Fibroblast of skin of right biceps (primary cell): Measurements from ENCODE around the gene NFIB.

ENCODE experiments used
- DNase-seq: peaks from one replicate; pipeline ENCODE4 v3.0.0-alpha.2; 2013

The NFIB gene

DNA sequence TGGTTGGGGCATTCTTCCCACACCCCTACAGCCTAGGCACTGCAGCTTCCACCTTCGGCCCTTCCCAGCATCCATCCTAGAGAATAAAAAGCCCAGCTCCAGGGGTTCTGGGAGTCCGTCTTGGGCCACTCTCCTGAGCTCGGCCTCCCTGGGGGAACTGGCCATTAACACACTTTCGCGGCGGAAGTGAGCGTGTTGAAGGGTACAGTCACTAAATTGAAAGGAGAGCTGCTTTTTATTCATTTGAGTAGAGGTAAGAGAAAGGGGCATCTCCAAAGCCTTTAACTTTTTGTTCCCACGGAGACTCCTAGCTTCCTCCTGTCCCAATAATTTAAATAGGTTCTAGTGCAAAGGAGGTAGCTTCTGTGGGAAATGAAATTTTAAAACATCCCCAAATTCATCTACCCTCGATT is 31.0 kb upstream of the NFIB start:
- DNase-seq: no peak

DNA sequence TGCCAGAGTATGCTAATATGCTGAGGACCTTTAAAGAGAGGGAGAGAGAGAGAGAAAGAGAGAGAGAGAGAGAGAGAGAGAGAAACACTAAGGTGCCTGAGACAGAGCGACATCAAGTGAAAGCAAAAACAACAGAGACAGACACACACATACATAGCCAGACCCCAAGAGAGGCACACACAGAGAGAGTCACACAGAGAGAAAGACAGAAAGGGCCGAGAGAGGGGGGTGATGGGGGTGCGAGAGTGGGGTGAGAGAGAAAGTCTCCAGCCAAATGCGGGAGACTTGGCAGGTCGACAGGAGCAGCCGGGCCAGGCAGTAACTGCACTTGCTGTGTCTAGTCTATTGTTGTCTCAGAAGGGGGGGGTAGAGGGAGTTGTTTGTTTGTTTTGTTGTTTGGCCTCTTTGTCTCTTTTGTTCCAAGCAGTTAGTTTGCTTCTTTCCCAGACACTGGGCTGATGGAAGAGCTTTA is 30.1 kb upstream of the NFIB start:
- DNase-seq: no peak

GRCh38 chr9:14343261-14344031 is 29.5 kb upstream of the NFIB start:
- DNase-seq: no peak

DNA sequence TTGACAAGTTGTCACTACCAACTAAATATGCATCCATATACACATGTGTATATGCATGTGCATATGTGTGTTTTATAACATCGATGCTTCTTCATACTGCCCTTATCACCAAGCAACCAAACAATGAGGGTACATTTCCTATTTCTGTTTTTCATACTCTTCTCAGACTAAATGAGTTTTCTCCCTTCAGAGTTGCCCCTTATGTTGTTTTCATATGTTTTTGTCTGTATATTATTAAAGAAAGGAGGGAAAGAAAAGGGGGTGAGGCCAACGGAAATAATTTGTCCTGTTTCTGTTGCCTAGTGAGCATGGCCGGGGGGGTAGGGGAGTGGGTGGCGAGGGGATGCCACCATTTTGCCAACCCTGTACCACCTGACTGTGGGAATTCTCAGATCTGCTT is 28.8 kb upstream of the NFIB start:
- DNase-seq: no peak

- DNase-seq: no peak
Observed at GRCh38 chr9:14341437-14342122, 27.6 kb upstream of the NFIB start.

- DNase-seq: no peak
Observed at GRCh38 chr9:14340994-14341393, 27.1 kb upstream of the NFIB start.

DNA sequence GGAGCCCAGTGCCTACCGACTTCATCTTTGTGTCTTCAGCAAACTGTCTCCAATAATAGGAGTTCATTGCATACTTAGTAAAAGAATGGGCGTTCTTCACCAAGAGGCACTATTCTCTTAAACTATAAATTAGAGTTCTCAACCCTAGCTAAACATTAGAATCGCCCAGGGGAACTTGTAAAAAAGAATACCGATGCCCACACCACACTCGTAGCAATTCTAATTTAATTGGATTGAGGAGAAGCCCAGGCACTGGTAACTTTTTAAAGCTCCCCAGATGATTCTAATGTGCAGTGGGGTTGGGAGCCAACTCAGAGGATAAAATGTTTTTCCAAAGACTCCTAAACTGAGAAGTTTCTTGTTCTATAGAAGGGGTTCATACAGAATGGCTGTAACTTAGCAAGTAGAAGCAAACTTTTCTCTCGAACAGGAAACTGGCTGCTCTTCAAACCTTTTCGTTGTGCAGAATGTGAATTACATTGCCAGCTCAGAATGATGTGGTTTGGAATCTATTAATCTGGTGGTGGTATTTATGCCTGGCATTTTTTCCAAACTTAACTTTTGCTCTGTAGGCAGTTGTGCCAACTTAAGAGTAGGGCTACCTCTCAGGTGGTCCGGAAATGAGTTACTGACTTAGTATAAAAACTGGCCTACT is 26.4 kb upstream of the NFIB start:
- DNase-seq: no peak

GRCh38 chr9:14339746-14340145 is 25.8 kb upstream of the NFIB start:
- no peak for DNase-seq

GRCh38 chr9:14337615-14338014 is 23.7 kb upstream of the NFIB start:
- DNase-seq: no peak

- no peak for DNase-seq
Observed at GRCh38 chr9:14336244-14336643, 22.3 kb upstream of the NFIB start.

GRCh38 chr9:14331120-14331519 is 17.2 kb upstream of the NFIB start:
- no peak for DNase-seq

DNA sequence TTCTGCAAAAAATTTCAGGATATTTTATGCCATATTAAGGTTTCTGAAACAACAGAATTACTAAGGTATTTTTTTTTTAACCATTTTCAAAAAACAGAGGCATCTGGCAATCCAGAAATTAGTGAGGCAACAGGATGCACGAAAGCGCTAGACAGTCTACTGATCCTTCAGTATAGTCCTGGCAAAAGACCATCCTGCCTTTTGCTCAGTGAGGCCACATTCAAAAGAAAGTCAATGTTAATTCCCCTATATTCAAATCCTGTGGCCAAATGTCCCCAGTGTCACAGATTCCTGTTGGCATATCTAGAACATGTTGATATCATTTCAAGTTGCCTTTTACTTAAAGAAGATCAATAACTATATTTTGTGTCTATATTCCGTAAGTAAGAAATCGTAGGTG is 13.1 kb upstream of the NFIB start:
- DNase-seq: no peak

GRCh38 chr9:14326264-14326826 is 12.4 kb upstream of the NFIB start:
- DNase-seq: peak; percentile 79

- no peak for DNase-seq
Observed at GRCh38 chr9:14325147-14325546, 11.2 kb upstream of the NFIB start.

GRCh38 chr9:14323985-14324650 is 10.2 kb upstream of the NFIB start:
- no peak for DNase-seq

DNA sequence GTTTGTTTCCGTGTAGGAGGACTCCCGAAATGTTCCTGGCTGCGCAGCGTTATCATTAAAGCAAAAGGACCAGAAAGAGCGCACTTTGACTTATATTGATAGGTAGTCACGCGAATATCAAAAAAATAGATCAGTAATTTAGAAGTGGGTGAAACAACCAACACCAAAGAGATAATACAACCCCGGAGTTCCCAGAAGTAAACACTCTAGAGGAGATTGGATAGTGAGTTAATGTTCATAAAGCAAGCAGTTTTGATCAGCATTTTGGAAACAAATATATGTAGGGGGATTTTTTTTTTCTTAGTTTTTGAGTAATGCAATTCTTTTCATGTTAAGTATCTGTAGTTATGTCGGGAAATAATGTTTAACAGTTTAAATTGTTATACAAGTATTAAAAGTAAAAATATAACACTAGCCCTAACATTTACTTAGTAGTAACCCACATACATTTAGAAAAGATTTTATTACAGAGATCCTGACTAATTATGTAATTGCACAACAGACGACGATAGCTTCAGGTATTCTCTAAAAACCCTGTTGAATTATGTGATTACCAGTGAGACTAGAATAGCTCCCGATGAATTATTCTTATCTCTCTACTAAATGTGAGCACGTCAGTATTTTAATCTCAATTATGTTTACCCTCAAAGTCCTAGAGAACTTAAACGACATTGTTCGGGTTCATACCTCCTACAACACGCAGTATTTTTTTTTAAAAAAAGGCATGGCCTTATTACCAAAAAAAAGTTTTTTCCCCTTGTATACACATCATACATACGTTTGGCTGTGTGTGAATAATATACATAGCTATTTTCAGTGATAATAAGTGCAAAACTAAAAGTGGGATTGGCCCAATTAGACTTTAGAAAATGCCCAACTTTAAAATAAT is 9.4 kb upstream of the NFIB start:
- no peak for DNase-seq

DNA sequence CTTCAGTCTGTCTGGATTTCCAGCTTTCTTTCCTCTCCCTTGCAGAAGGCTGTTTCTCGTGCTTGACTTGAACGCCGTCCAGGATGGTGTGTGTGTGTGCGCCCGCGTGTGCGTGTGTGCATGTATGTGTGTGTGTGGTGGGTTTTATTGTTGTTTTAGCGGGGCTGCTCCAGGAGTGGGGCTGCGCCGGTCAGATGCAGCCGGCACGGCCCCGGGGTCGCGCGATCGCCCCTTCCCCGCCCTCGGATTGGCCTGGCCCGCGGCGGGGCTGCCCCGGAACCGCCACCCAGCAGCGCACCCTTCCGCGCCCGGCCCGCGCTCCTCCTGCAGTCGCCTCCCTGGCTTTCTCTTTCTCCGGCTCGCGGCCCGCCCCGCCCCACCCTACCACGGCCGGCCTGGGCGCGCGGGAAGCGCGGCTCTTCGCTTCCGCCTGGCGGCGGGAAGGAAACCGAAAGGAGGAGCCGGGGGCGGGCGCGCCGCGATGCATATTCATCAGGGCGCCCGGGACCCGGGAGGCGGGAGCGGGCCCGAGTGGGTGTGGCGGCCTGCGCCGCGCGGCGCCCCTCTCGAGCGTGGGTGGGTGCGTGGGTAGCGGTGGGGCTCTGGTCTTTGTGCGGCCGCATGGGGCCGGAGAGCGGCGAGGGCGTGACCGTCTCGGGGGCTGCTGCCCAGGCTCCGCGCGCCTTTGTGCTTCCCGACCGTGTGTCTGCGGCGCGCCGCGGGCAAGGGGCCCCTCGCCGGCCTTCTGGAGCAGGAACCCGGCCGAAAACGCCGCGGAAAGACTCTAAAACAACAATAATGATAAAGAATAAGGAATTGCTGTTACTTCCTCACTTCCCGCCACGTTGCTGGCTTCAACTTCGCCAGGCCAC is 8.5 kb upstream of the NFIB start:
- DNase-seq: peak; percentile 92

DNA sequence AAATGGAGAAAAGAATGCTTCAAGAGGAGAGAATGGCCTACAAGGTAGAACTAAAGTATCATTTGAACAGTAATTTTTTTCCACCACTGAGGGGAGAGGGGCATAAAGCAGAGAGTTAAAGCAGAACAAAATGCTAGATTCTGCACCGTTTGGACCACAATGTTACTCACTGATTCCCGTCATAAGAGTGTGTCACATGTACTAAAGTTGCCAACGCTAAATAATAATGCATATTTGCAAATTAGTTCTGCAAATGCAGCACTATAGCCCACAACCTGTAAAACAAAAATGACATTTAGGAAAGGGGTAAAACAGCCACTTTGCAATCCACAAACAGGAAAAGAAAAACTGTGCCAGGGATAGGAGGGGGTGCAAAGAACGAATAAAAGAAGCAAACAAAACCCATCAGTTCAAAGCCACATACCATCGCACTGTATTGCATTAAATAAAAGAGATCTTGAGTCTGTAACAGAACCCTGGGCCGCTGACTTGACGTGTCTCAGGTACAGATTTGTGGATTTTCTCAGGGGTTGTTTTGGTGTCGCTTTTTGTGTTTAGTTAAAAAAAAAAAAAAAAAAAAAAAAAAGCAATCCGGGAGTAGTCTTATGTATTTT is 7.7 kb upstream of the NFIB start:
- peak; percentile 39 for DNase-seq

DNA sequence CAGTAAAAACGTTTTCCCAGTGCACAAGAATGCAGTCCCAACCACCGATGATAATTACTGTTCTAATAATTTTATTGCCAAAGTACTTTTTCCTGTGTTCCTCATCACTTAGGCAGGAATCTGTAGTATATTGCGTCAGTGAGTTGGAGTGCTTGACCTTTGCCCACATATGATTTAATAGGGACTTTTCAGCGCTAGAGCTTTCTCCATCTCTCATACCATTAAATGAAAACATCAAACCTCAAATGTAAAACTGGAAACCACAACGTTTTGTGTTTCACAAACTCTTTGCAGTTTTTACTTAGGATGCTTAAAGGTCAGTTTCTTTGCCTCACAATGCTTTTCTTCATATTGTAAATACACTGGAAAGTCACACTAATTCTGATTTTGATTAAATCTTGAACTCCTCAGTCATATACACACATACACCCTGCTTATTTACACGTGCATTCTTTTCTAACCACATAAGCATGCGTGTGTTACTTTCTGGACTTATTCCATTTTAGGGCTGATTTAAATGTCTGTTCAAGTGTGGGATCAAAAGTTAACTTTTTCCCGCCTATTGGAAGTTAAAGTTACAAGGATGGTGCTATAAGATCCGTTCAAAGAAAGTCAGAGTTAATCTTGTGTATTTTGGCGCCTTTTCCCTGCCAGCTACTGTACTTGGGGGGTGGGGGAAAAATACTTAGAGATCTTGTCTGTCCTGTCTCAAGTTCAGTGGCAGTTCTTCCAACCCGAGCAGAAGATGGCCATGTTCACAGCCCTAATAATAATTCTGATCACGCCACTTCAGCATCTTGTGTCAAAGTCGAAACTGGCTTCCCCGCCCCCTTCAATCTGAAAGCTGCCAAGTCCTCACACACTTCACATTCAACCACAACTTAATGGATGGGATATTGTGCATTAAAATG is 6.6 kb upstream of the NFIB start:
- DNase-seq: peak; percentile 96
